DOHH2 (cell line): Measurements from ENCODE around the gene HTR4.

Experiments
- EZH2phosphoT487 ChIP-seq: fragments of 200-600 bp; sonication (generic); IDR thresholded peaks from 2 replicates; pipeline ENCODE4 v1.6.1; 2017; ENCODE audit warnings: borderline replicate concordance, mild to moderate bottlenecking, antibody characterized with exemption, low read length, moderate library complexity, mixed read lengths
- TF ChIP-seq, protein P1 (sequence below): fragments of 200-600 bp; sonication (generic); IDR thresholded peaks from one replicate; pipeline ENCODE4 v1.5.1; 2014; ENCODE audit warnings: antibody characterized with exemption, mild to moderate bottlenecking, low read depth, low read length; ENCODE audit not compliant: poor library complexity, severe bottlenecking

DNA sequence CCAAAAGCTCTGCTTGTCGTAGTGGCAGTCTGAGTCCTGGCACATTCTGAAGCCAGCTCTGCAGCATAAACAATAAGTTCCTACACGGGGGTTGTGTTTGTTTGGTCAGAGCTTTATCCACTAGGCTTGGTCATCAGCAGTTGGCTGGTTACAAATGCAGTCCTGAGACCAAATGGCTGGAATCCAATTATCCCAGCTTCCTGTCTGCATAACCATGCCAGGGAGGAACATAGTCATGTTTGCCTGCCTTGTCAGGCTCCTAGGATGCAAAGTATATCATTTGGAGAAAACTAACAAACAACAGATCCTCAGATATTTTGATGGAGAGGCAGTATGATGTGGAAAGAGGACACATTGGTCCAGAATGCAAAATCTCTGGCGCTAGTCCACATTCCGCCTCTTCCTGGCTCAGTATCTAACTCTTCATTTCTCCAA, 184.8 kb downstream of the HTR4 start:
- TF ChIP-seq, protein P1, sequence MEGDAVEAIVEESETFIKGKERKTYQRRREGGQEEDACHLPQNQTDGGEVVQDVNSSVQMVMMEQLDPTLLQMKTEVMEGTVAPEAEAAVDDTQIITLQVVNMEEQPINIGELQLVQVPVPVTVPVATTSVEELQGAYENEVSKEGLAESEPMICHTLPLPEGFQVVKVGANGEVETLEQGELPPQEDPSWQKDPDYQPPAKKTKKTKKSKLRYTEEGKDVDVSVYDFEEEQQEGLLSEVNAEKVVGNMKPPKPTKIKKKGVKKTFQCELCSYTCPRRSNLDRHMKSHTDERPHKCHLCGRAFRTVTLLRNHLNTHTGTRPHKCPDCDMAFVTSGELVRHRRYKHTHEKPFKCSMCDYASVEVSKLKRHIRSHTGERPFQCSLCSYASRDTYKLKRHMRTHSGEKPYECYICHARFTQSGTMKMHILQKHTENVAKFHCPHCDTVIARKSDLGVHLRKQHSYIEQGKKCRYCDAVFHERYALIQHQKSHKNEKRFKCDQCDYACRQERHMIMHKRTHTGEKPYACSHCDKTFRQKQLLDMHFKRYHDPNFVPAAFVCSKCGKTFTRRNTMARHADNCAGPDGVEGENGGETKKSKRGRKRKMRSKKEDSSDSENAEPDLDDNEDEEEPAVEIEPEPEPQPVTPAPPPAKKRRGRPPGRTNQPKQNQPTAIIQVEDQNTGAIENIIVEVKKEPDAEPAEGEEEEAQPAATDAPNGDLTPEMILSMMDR, result no peak
- TF ChIP-seq EZH2phosphoT487, result no peak
